Astrocyte of the cerebellum (primary cell): ENCODE results near the gene NSMCE1.

ENCODE experiments used
- DNase-seq: peaks from one replicate; pipeline ENCODE4 v3.0.0-alpha.2; 2011; ENCODE audit warnings: low read depth
- H3K4me3 ChIP-seq: 2 replicates; pipeline ENCODE4 v1.5.1; 2011; ENCODE audit warnings: mild to moderate bottlenecking, low read depth, low read length, moderate library complexity
- CTCF ChIP-seq: IDR thresholded peaks from 2 replicates; pipeline ENCODE4 v1.5.1; 2012; ENCODE audit warnings: low read length, low read depth, moderate library complexity, mild to moderate bottlenecking; ENCODE audit errors: missing control alignments
- in situ Hi-C: cut with HindIII; loops from 2 replicates; pipeline ENCODE4 v1.10.0; 2017; ENCODE audit warnings: low sequenced_read_pairs

Gene NSMCE1

GRCh38 chr16:27239906-27240655, 28.5 kb downstream of the NSMCE1 start:
- no peak for TF ChIP-seq CTCF
- no peak for DNase-seq
- in situ Hi-C loops, result no loop called here
- H3K4me3 ChIP-seq, result no peak overlapping the region

GRCh38 chr16:27239026-27239425, 29.5 kb downstream of the NSMCE1 start:
- no peak for DNase-seq
- in situ Hi-C loops, result no loop called here
- H3K4me3 ChIP-seq, result no peak overlapping the region
- TF ChIP-seq CTCF, result no peak

- no peak for TF ChIP-seq CTCF
- no peak for DNase-seq
- H3K4me3 ChIP-seq, result no peak overlapping the region
- in situ Hi-C loops, result no loop called here
These were observed 30.0 kb downstream of the NSMCE1 start for GRCh38 chr16:27238591-27238990.

- DNase-seq, result no peak
- in situ Hi-C loops, result no loop called here
- no peak overlapping the region for H3K4me3 ChIP-seq
- no peak for TF ChIP-seq CTCF
These were observed 30.5 kb downstream of the NSMCE1 start for GRCh38 chr16:27238016-27238587.

- H3K4me3 ChIP-seq, result no peak overlapping the region
- in situ Hi-C loops, result no loop called here
- DNase-seq, result peak; percentile 50
- TF ChIP-seq CTCF, result no peak
These were observed 31.2 kb downstream of the NSMCE1 start for GRCh38 chr16:27237219-27238015.

- DNase-seq, result no peak
- TF ChIP-seq CTCF, result no peak
- in situ Hi-C loops, result no loop called here
- H3K4me3 ChIP-seq, result no peak overlapping the region
These were observed 31.8 kb downstream of the NSMCE1 start for GRCh38 chr16:27236635-27237218.
